IPS DF 4.7 (cell line): ENCODE measurements around the gene STK38.

Source experiments
- DNase-seq: peaks from one replicate; pipeline ENCODE4 v3.0.0-alpha.2; 2013; ENCODE audit warnings: low spot score; ENCODE audit errors: extremely low read depth

The STK38 gene

GRCh38 chr6:36523936-36524499 lies 23.3 kb downstream of the STK38 start:
- no peak for DNase-seq

- DNase-seq = no peak
Measured at GRCh38 chr6:36523451-36523850, 23.8 kb downstream of the STK38 start.

DNA sequence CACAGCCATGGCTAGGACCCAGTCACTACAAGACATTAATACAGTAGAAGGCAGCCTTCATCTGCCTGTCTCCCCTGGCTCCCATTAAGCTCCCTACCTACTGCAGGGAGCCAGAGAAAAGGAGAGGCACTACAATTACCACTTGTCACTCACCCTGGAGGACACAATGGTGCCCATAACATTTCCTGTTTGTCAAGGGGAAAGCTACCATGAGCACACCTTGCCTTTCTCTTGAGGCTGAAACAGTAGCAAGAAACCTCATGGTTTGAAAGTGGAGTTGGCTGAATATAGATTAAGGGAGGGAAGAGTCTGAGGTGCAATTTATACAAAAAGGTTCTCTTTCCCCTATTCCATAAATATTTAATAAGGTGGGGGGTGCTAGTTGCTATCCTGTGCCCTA lies 27.9 kb downstream of the STK38 start:
- no peak for DNase-seq

GRCh38 chr6:36517408-36517807 lies 29.9 kb downstream of the STK38 start:
- DNase-seq = no peak

- no peak for DNase-seq
Measured at GRCh38 chr6:36516988-36517387, 30.3 kb downstream of the STK38 start.

DNA sequence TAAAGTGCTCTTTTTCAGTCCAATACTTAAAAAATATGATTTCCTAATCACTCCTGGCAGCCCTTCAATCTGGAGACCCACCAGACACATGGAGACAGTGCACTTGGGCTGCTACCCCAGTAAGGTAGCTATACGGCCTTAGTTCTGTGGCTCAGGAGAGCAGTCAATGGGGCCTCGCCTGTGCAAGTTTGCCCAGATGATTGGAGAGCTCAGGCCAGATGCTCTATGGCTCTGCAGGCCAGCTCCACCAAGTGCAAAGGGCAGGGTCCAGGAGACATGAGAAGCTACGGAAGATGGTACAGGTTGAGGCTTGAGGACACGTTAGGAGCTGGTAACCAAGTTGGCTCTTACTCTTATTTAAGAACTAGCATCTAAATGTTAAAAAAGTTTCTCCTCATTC lies 30.7 kb downstream of the STK38 start:
- DNase-seq = no peak

DNA sequence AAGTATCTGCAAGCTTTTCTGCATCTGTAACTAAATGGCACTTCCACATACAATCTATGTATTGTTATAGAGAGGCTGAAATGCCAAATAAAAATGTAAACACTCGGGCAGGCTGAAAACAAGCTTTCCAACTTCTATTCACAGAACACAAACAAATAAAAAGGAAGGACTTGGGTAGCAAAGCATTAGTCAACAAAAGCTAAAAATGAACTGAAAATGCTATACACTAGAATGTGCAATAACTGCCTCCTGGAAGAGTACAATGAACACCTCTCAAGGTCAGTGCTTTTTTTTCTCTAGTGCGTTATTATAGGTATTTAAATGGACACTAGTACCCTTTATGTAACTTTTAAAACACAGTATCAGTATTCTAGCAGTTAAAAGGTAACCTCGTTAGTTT lies 31.4 kb downstream of the STK38 start:
- no peak for DNase-seq

DNA sequence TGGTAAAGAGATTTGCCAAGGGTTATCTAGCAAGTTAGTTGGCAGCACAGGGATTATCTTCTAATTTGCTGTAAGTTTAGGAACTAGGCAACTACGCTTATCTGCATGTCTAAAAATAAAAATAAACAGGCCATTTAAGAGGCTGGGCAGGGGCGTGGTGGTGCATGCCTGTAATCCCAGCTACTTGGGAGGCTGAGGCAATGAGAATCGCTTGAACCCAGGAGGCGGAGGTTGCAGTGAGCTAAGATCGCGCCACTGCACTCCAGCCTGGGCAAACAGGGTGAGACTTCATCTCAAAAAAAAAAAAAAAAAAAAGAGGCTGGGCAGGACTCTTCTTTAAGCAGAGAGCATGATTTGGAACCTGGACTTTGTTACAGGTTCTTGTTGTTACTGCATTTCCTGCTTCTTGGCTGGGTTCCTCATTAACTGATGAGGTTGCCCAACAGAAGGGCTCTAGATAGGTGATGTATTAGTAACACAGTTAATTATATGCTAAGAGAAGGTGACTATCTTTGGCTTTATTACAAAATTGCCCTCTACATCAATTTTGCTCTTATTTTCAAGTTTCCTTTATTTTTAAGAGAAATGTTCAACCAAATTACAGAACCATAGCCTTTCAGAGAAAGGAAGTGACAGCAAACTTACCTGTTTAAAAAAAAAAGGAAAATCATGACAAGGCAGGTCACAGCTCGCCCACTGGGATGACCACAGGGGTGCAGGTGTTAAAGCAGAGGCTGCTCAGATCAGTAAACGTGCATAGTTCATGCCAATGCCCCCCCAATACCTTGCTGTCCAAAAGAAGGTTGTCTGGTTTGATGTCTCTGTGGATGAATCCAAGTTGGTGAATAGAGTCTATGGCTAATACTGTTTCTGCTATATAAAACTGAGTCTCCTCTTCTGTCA lies 32.5 kb downstream of the STK38 start:
- no peak for DNase-seq

GRCh38 chr6:36510365-36510764 lies 36.9 kb downstream of the STK38 start:
- no peak for DNase-seq

GRCh38 chr6:36508532-36508931 lies 38.7 kb downstream of the STK38 start:
- no peak for DNase-seq

DNA sequence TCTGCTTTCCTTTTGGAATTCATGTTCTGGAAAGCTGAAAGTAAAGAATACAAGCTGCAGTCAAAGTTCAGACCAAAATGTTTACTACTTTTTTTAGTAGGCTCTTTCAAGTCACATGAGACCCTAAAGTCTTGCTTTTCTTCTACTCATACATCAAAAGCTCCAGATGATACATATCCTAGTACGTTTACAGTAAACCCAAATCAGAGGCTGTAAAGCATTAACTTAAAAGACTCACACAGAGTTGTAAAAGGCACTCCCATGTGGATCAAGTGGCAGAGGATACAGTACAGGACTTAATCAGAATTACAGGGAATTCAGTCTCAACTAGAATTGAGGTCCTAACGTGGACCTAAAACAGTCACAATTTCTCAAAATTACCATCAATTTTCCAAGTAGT lies 40.7 kb downstream of the STK38 start:
- no peak for DNase-seq

DNA sequence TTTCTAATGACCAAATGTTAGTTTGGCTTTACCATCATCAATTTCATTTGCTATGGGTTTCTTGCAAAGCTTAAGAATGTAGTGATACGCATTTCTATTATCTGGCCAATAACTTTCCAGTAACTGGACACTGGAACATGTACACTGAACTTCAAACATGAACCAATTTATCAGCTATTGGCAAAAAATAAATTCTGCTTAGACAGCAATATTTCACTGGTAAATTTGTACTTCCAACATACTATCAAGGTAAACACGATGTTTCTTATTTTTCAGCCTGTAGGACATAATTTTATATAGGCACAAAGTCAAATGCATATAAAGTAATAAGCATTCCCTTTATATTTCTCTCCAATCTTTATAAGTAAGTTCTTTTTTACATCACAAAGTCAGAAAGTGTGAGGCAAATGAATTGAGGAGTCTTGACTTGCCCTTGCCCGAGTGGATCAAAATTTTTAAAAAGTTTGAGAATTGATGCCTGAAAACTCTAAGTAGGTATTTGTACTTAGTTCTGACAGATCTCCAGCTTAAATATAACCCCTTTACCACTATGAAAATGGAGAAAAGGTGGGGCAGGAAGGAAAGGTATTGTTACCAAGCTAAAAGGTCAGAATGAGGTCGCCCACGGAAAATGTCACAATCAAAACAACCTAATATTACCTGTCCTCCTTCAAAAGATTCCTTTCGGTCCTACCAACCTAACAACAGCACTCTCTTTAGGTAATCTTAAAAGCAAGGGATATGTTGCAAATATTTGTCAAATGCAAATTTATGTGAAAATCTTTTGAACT lies 41.3 kb downstream of the STK38 start:
- no peak for DNase-seq

DNA sequence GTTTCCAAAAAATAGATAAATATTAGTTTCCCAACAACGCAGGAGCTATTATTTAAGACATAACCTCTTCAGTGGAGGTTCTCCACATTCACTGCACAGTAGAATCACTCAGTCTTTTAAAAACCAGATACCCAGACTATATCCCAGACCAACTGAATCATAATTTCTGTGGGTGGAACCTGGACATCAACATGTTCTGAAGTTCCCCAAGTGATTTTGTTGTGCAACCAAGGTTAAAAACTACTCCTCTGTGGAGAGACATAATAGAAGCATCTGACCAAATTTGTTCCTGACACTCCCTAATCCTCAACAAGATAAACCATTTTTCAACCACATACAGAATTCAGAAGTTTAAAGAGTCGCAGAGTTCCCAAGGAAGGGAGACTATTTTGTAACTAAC lies 42.3 kb downstream of the STK38 start:
- no peak for DNase-seq

DNA sequence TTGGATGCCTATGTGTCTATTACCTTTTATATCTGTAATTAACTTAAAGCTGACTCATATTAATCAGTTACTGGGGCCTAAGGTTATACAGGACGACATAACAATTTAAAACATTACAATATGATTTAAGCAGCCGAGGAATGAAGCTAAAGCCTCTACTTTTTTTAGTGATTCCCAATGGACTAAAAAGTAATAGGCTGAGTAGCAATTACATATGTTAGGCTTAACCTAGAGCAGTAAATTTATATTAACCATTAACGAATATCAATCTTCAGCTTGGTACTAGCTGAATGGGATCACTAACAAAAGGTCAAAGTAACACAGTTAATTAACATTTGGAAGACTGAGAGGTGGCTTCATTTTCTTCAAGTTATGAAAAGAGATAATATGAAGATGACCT lies 43.1 kb downstream of the STK38 start:
- DNase-seq = no peak

DNA sequence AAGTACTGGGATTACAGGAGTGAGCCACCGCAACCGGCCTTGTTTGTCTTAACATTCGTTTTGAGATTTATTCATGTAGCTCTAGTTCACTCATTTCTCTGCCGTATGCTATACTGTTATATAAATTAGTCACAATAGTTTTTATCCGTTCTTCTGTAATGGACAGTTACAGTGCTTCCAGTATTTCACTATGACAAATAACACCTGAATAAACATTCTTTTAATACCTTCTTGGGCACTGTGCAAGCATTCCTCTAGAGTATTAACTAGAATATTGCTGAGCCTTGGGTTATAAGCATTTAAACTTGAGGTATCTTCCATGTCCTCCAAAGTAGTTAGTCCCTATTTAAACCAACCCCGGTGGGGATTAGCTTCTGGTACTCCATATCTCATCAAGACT lies 45.6 kb downstream of the STK38 start:
- DNase-seq = no peak

DNA sequence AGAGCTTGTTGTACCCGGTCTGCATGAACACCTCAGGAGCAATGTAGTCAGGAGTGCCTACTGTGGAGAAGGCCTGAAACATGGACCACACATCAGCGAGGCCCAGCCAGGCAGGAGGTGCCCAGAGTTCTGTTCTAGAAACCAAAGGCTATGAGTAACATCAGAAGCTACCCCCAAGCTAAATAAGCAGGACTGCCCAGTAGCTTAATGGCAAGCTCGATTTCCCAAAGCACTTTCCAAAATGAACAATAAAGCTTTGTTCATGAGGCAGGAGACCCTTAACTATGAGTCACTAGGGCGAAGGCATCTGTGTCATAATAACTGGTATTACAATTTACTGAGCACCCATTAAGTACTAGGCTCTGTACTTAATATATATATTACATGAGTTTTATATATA lies 47.4 kb downstream of the STK38 start:
- no peak for DNase-seq

DNA sequence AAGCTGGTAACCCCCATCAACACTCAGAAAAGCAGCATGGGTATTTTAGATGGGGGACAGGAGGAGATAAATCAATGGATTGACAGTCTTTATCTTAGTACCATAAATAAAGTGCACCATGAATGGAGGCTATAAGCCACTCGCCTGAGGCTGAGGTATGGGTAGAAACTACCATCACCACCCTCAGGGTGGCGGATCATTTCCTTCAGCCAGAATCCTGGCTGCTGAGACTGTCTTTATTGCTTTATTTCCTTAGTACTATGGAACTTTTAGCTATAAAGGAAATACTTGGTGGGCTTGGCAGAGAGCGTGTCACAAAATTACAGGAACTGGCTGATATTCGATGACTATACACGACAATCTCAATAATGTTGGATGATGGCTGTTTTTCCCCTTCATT lies 52.2 kb downstream of the STK38 start:
- no peak for DNase-seq

GRCh38 chr6:36493859-36494258 lies 53.4 kb downstream of the STK38 start:
- no peak for DNase-seq

GRCh38 chr6:36493319-36493718 lies 54.0 kb downstream of the STK38 start:
- DNase-seq = no peak

- DNase-seq = no peak
Measured at GRCh38 chr6:36492621-36493020, 54.7 kb downstream of the STK38 start.

DNA sequence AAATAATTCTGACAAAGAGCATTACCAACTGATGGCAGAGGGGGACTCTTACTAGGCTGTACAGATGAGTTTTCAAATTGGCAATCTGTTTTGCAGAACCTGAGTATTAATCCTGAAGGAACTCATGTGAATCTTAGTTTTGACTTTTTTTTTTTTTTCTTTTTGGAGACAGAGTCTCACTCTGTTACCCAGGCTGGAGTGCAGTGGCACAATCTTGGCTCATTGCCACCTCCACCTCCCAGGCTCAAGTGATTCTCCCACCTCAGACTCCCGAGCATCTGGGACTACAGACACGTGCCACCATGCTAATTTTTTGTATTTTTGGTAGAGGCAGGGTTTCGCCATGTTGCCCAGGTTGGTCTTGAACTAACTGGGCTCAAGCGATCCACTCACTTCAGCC lies 55.2 kb downstream of the STK38 start:
- DNase-seq = no peak

DNA sequence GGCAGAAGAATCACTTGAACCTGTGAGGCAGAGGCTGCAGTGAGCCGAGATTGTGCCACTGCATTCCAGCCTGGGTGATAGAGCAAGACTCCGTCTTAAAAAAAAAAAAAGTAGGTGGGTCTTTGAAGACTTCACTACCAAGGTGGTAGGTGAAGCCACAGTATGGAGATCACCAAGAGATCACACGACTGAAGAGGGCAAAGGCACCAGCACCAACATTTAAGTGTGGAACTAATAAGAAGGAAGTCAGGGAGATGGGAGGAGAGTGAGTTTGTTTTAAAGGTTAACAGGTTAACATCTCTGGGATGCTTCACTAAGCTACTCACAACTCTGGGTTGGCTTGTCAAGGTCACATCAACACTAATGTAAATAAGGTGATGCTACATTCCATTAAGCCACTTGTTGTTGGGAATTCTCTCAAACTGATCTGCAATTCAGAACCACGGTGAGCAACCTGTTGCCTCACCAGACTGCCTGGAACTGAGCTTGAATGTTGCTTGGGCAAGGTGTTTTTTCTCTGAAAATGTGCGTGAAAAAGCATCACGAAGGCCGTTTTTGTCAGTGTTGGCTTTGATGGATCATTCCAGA lies 55.8 kb downstream of the STK38 start:
- no peak for DNase-seq
